HG03558 (cell line): ENCODE measurements around the gene TOLLIP.
"Not testable (repeated sequence)": the region's sequence is repeated elsewhere in the genome, so short reads cannot be mapped to it uniquely, and the experiment has no call there.

Experiments
- ATAC-seq: cut with Tn5 transposase; IDR thresholded peaks from one replicate; pipeline ENCODE4 v1.9.1; 2021; ENCODE audit warnings: moderate number of reproducible peaks; ENCODE audit not compliant: unreplicated experiment; ENCODE audit errors: extremely low read depth

Gene TOLLIP

GRCh38 chr11:1254086-1254648, 55.3 kb downstream of the TOLLIP start:
- no peak for ATAC-seq

- no peak for ATAC-seq
Measured at GRCh38 chr11:1253103-1253485, 56.3 kb downstream of the TOLLIP start.

GRCh38 chr11:1252371-1253102, 56.9 kb downstream of the TOLLIP start:
- no peak for ATAC-seq

- no peak for ATAC-seq
Measured at GRCh38 chr11:1251236-1251770, 58.1 kb downstream of the TOLLIP start.

- ATAC-seq = not testable (repeated sequence)
Measured at GRCh38 chr11:1250411-1250810, 59.0 kb downstream of the TOLLIP start.

- ATAC-seq = not testable (repeated sequence)
Measured at GRCh38 chr11:1248951-1249350, 60.5 kb downstream of the TOLLIP start.

- ATAC-seq = not testable (repeated sequence)
Measured at GRCh38 chr11:1247026-1247425, 62.4 kb downstream of the TOLLIP start.

GRCh38 chr11:1246301-1246700, 63.1 kb downstream of the TOLLIP start:
- ATAC-seq = not testable (repeated sequence)

GRCh38 chr11:1245717-1246116, 63.7 kb downstream of the TOLLIP start:
- ATAC-seq = not testable (repeated sequence)

GRCh38 chr11:1244557-1244956, 64.9 kb downstream of the TOLLIP start:
- not testable (repeated sequence) for ATAC-seq

GRCh38 chr11:1243521-1243920, 65.9 kb downstream of the TOLLIP start:
- ATAC-seq = not testable (repeated sequence)

GRCh38 chr11:1242751-1243150, 66.7 kb downstream of the TOLLIP start:
- ATAC-seq = not testable (repeated sequence)

- ATAC-seq = no peak
Measured at GRCh38 chr11:1242289-1242688, 67.1 kb downstream of the TOLLIP start.

- ATAC-seq = no peak
Measured at GRCh38 chr11:1241706-1242105, 67.7 kb downstream of the TOLLIP start.

- ATAC-seq = no peak
Measured at GRCh38 chr11:1240771-1241170, 68.7 kb downstream of the TOLLIP start.

- ATAC-seq = no peak
Measured at GRCh38 chr11:1239596-1240205, 69.7 kb downstream of the TOLLIP start.

- no peak for ATAC-seq
Measured at GRCh38 chr11:1238767-1239595, 70.5 kb downstream of the TOLLIP start.

- ATAC-seq = no peak
Measured at GRCh38 chr11:1237851-1238250, 71.6 kb downstream of the TOLLIP start.

GRCh38 chr11:1237128-1237580, 72.3 kb downstream of the TOLLIP start:
- no peak for ATAC-seq
